Activated T-cell treated with anti-CD3 and anti-CD28 coated beads, Interleukin-2, amount 50 U/mL, for 72 hours (primary cell): ENCODE data around the gene PPP1R3A. TPM values are rescaled to one million over a fixed set of nuclear protein-coding genes. Genes with fewer than 3 reads are reported as not detected.
"Not testable (repeated sequence)": the region's sequence is repeated elsewhere in the genome, so short reads cannot be mapped to it uniquely, and the experiment has no call there.

Experiments used
- ATAC-seq, 2 donors: fragments of 150-1000 bp; cut with Tn5 transposase; replicated peaks in 1 of 2; 2 replicates each; pipeline ENCODE4 v1.10.0; 2021; ENCODE audit warnings: moderate library complexity in 2 of 2, mild to moderate bottlenecking in 1 of 2
- DNase-seq, 2 donors: peaks; one replicate each; pipeline ENCODE4 v3.0.0; 2021 to 2022; ENCODE audit warnings: mixed read lengths in 1 of 2
- H3K27ac Mint-ChIP-seq: one replicate; pipeline ENCODE4 v1.8.0; 2022; ENCODE audit warnings: mild to moderate bottlenecking, moderate library complexity, mixed read lengths
- H3K27me3 Mint-ChIP-seq: one replicate; pipeline ENCODE4 v1.8.0; 2022; ENCODE audit warnings: low read depth, mixed read lengths
- H3K36me3 Mint-ChIP-seq, 2 donors: one replicate each; pipeline ENCODE4 v1.8.0; 2022; ENCODE audit warnings: mixed read lengths in 2 of 2, mild to moderate bottlenecking in 1 of 2; ENCODE audit not compliant: insufficient read depth in 2 of 2
- H3K4me1 Mint-ChIP-seq: one replicate; pipeline ENCODE4 v1.8.0; 2022; ENCODE audit warnings: low read depth, mixed read lengths
- H3K4me3 Mint-ChIP-seq, 2 donors: one replicate each; pipeline ENCODE4 v1.8.0; 2022; ENCODE audit warnings: mild to moderate bottlenecking in 2 of 2, mixed read lengths in 2 of 2, moderate library complexity in 2 of 2
- H3K9me3 Mint-ChIP-seq, 2 donors: one replicate each; pipeline ENCODE4 v1.8.0; 2022; ENCODE audit warnings: mixed read lengths in 2 of 2
- total RNA-seq, 2 donors: library from RNA; stranded (reverse); gene quantifications; one replicate each; pipeline ENCODE4 v1.2.3, GENCODE V29; 2022

PPP1R3A gene
- total RNA-seq = not detected

- Mint-ChIP-seq H3K9me3 (no peaks in the 10 kb centered on the region), H3K36me3 (no peaks in the 10 kb centered on the region), H3K4me1 (no peaks in the 10 kb centered on the region), H3K27me3 (no peaks in the 10 kb centered on the region), H3K4me3 (no peak within 1 kb of the TSS), H3K27ac (no peak within 1 kb of the TSS)
- ATAC-seq (no peak), DNase-seq (no peak)
Observed at GRCh38 chr7:113918946-113919345, at the start of gene PPP1R3A. Gene PPP1R3A (minus strand): TSS chr7:113919009. CDS start chr7:113918996, 13 bp downstream.

- ATAC-seq = no peak
- no peak overlapping the region for H3K4me3 Mint-ChIP-seq
- no peak for DNase-seq
- no peaks in the 10 kb centered on the region for H3K4me1 Mint-ChIP-seq
- no peaks in the 10 kb centered on the region for H3K36me3 Mint-ChIP-seq
- H3K9me3 Mint-ChIP-seq = peaks cover 0 to 4% of the 10 kb centered on the region in 2 donors
- no peak overlapping the region for H3K27ac Mint-ChIP-seq
- no peaks in the 10 kb centered on the region for H3K27me3 Mint-ChIP-seq
Observed at GRCh38 chr7:113963356-113963755, 44.5 kb upstream of the PPP1R3A start.

- no peaks in the 10 kb centered on the region for H3K4me1 Mint-ChIP-seq
- no peak for DNase-seq
- no peak overlapping the region for H3K4me3 Mint-ChIP-seq
- H3K9me3 Mint-ChIP-seq = peaks cover 0 to 4% of the 10 kb centered on the region in 2 donors
- H3K36me3 Mint-ChIP-seq = no peaks in the 10 kb centered on the region
- no peak for ATAC-seq
- no peak overlapping the region for H3K27ac Mint-ChIP-seq
- H3K27me3 Mint-ChIP-seq = no peaks in the 10 kb centered on the region
Observed at GRCh38 chr7:113959910-113960309, 41.1 kb upstream of the PPP1R3A start.

- Mint-ChIP-seq H3K4me3 (no peak overlapping the region), H3K27ac (no peak overlapping the region)
Observed at GRCh38 chr7:113955157-113955556, 36.3 kb upstream of the PPP1R3A start.

GRCh38 chr7:113953553-113953952, 34.7 kb upstream of the PPP1R3A start:
- Mint-ChIP-seq H3K27ac (no peak overlapping the region), H3K4me1 (no peaks in the 10 kb centered on the region), H3K4me3 (no peak overlapping the region), H3K9me3 (peaks cover 5 to 7% of the 10 kb centered on the region in 2 donors), H3K36me3 (peaks cover 0 to 2% of the 10 kb centered on the region in 2 donors), H3K27me3 (no peaks in the 10 kb centered on the region)
- DNase-seq (no peak), ATAC-seq (no peak)

More at GRCh38 chr7:113955157-113955556, 36.3 kb upstream of the PPP1R3A start:
- Mint-ChIP-seq H3K27me3 (no peaks in the 10 kb centered on the region), H3K36me3 (peaks cover 0 to 2% of the 10 kb centered on the region in 2 donors), H3K9me3 (peaks cover 4 to 5% of the 10 kb centered on the region in 2 donors), H3K4me1 (no peaks in the 10 kb centered on the region)
- ATAC-seq (no peak), DNase-seq (no peak)

GRCh38 chr7:113945018-113945938, 26.5 kb upstream of the PPP1R3A start:
- H3K9me3 Mint-ChIP-seq = peaks cover 1 to 3% of the 10 kb centered on the region in 2 donors
- H3K36me3 Mint-ChIP-seq = no peaks in the 10 kb centered on the region
- no peak for ATAC-seq
- no peaks in the 10 kb centered on the region for H3K4me1 Mint-ChIP-seq
- no peaks in the 10 kb centered on the region for H3K27me3 Mint-ChIP-seq
- H3K27ac Mint-ChIP-seq = no peak overlapping the region
- DNase-seq = no peak
- H3K4me3 Mint-ChIP-seq = no peak overlapping the region

- no peak overlapping the region for H3K4me3 Mint-ChIP-seq
- H3K36me3 Mint-ChIP-seq = no peaks in the 10 kb centered on the region
- no peak for ATAC-seq
- peaks cover 2 to 9% of the 10 kb centered on the region in 2 donors for H3K9me3 Mint-ChIP-seq
- no peaks in the 10 kb centered on the region for H3K4me1 Mint-ChIP-seq
- no peak for DNase-seq
- no peak overlapping the region for H3K27ac Mint-ChIP-seq
- no peaks in the 10 kb centered on the region for H3K27me3 Mint-ChIP-seq
Observed at GRCh38 chr7:113936982-113937381, 18.2 kb upstream of the PPP1R3A start.

GRCh38 chr7:113936535-113936934, 17.7 kb upstream of the PPP1R3A start:
- H3K4me3 Mint-ChIP-seq = no peak overlapping the region
- peaks cover 2 to 9% of the 10 kb centered on the region in 2 donors for H3K9me3 Mint-ChIP-seq
- H3K36me3 Mint-ChIP-seq = no peaks in the 10 kb centered on the region
- H3K4me1 Mint-ChIP-seq = no peaks in the 10 kb centered on the region
- DNase-seq (no peak), ATAC-seq (no peak)
- no peaks in the 10 kb centered on the region for H3K27me3 Mint-ChIP-seq
- H3K27ac Mint-ChIP-seq = no peak overlapping the region

- not testable (repeated sequence) for H3K4me3 Mint-ChIP-seq, H3K4me1 Mint-ChIP-seq, H3K27ac Mint-ChIP-seq, ATAC-seq, H3K36me3 Mint-ChIP-seq, DNase-seq, H3K27me3 Mint-ChIP-seq
- peaks cover 4 to 13% of the 10 kb centered on the region in 2 donors for H3K9me3 Mint-ChIP-seq
Observed at GRCh38 chr7:113929389-113929788, 10.6 kb upstream of the PPP1R3A start.

GRCh38 chr7:113928112-113928511, 9.3 kb upstream of the PPP1R3A start:
- DNase-seq (no peak), ATAC-seq (no peak)
- no peak overlapping the region for H3K27ac Mint-ChIP-seq
- no peak overlapping the region for H3K4me3 Mint-ChIP-seq
- no peaks in the 10 kb centered on the region for H3K36me3 Mint-ChIP-seq
- no peaks in the 10 kb centered on the region for H3K27me3 Mint-ChIP-seq
- no peaks in the 10 kb centered on the region for H3K4me1 Mint-ChIP-seq
- peaks cover 4 to 11% of the 10 kb centered on the region in 2 donors for H3K9me3 Mint-ChIP-seq

- no peaks in the 10 kb centered on the region for H3K36me3 Mint-ChIP-seq
- H3K27ac Mint-ChIP-seq = no peak overlapping the region
- no peaks in the 10 kb centered on the region for H3K27me3 Mint-ChIP-seq
- ATAC-seq = no peak
- H3K4me3 Mint-ChIP-seq = no peak overlapping the region
- DNase-seq = no peak
- no peaks in the 10 kb centered on the region for H3K4me1 Mint-ChIP-seq
- no peaks in the 10 kb centered on the region for H3K9me3 Mint-ChIP-seq
Observed at GRCh38 chr7:113922049-113922448, 3.2 kb upstream of the PPP1R3A start.

GRCh38 chr7:113921363-113921762, 2.6 kb upstream of the PPP1R3A start:
- Mint-ChIP-seq H3K27ac (no peak overlapping the region), H3K36me3 (no peaks in the 10 kb centered on the region), H3K9me3 (no peaks in the 10 kb centered on the region), H3K4me1 (no peaks in the 10 kb centered on the region), H3K27me3 (no peaks in the 10 kb centered on the region), H3K4me3 (no peak overlapping the region)
- no peak for DNase-seq
- no peak for ATAC-seq

GRCh38 chr7:113917840-113918239, 969 bp downstream of the PPP1R3A start:
- Mint-ChIP-seq H3K4me3 (no peak overlapping the region), H3K27me3 (no peaks in the 10 kb centered on the region), H3K4me1 (no peaks in the 10 kb centered on the region), H3K27ac (no peak overlapping the region), H3K36me3 (no peaks in the 10 kb centered on the region), H3K9me3 (no peaks in the 10 kb centered on the region)
- no peak for ATAC-seq
- DNase-seq = no peak

- DNase-seq (no peak), ATAC-seq (no peak)
- H3K4me1 Mint-ChIP-seq = no peaks in the 10 kb centered on the region
- no peaks in the 10 kb centered on the region for H3K36me3 Mint-ChIP-seq
- no peak overlapping the region for H3K27ac Mint-ChIP-seq
- H3K9me3 Mint-ChIP-seq = no peaks in the 10 kb centered on the region
- H3K4me3 Mint-ChIP-seq = no peak overlapping the region
- H3K27me3 Mint-ChIP-seq = no peaks in the 10 kb centered on the region
Observed at GRCh38 chr7:113915956-113916355, 2.9 kb downstream of the PPP1R3A start.
